K562 (cell line): ENCODE results near the gene KPNA3. TPM values are rescaled to one million over a fixed set of nuclear protein-coding genes. Genes with fewer than 3 reads are reported as not detected.
A peak's percentile ranks its signal among the peaks of the same experiment; 100 is the strongest.

Experiments
- CTCF ChIP-seq, 3 experiments: IDR thresholded peaks in 2 of 3; conservative IDR thresholded peaks in 1 of 3; 2 replicates each; pipeline ENCODE4 v1.5.1; 2011 to 2012; ENCODE audit warnings: low read length in 3 of 3, mild to moderate bottlenecking in 3 of 3, control low read depth in 2 of 3, improper control_type of control experiment in 1 of 3, inconsistent platforms in 1 of 3, low read depth in 1 of 3, mixed read lengths in 1 of 3, moderate library complexity in 1 of 3; ENCODE audit not compliant: insufficient read depth in 2 of 3
- ESRRA ChIP-seq: fragments of 450-650 bp; IDR thresholded peaks from 2 replicates; pipeline ENCODE4 v1.6.1; 2014; ENCODE audit warnings: low read depth, mild to moderate bottlenecking, moderate library complexity, borderline replicate concordance
- HDAC1 ChIP-seq, 2 experiments: fragments of 450-650 bp; IDR thresholded peaks; 2 replicates each; pipeline ENCODE4 v1.6.1; 2016 to 2017; ENCODE audit warnings: inconsistent platforms in 1 of 2, mild to moderate bottlenecking in 1 of 2, moderate library complexity in 1 of 2
- HLTF ChIP-seq: fragments of 450-650 bp; IDR thresholded peaks from 2 replicates; pipeline ENCODE4 v1.6.1; 2016
- MEF2D ChIP-seq: conservative IDR thresholded peaks from 2 replicates; pipeline ENCODE4 v1.6.1; 2016; ENCODE audit warnings: low read depth, missing genetic modification characterization, missing compliant biosample characterization
- PKNOX1 ChIP-seq: fragments of 450-650 bp; IDR thresholded peaks from 2 replicates; pipeline ENCODE4 v1.6.1; 2016
- RBM25 ChIP-seq: fragments of 200-400 bp; formaldehyde crosslinking; IDR thresholded peaks from 2 replicates; pipeline ENCODE4 v1.6.1; 2018; ENCODE audit warnings: low read length, low read depth, moderate library complexity; ENCODE audit not compliant: severe bottlenecking
- ZNF699 ChIP-seq: fragments of 250-450 bp; sonication (Bioruptor Pico); IDR thresholded peaks from 2 replicates; pipeline ENCODE4 v1.8.0; 2021; ENCODE audit warnings: mild to moderate bottlenecking, moderate library complexity; ENCODE audit not compliant: insufficient replicate concordance
- polyA plus RNA-seq, 8 experiments: library from polyadenylated mRNA; depleted of rRNA in 4 of 8; stranded (reverse) in 5 of 8; unstranded in 3 of 8; fragments of >200 nt; fragmentation: Nextera tagmentation in 2 of 8; fragmentation: Illumina TruSeq in 1 of 8; extraction: Ambion mirVana in 2 of 8; extraction: Trizol in 1 of 8; gene quantifications; 2 replicates each; pipeline versions ENCODE4 v1.2.1 to v1.2.3, GENCODE V29; 2011 to 2014; ENCODE audit warnings: inconsistent platforms in 1 of 8, missing spikeins in 1 of 8
- total RNA-seq, 7 experiments: library from RNA; depleted of rRNA in 6 of 7; stranded (reverse); fragments of >200 nt in 6 of 7; fragmentation: Illumina TruSeq in 2 of 7; extraction: Trizol in 2 of 7; gene quantifications; 2 replicates each; pipeline versions ENCODE4 v1.2.1 to v1.2.3, GENCODE V29; 2011 to 2021; ENCODE audit warnings: low replicate concordance in 1 of 7
- TF ChIP-seq, protein P1 (sequence below), 2 experiments: IDR thresholded peaks in 1 of 2; conservative IDR thresholded peaks in 1 of 2; 2 replicates each; pipeline ENCODE4 v1.6.1; 2016; ENCODE audit warnings: low read depth in 2 of 2, mild to moderate bottlenecking in 1 of 2, missing compliant biosample characterization in 1 of 2, missing genetic modification characterization in 1 of 2, moderate library complexity in 1 of 2

The KPNA3 gene
- total and polyA plus RNA-seq, 9 of the 15 experiments (the other 6 are each of a cell fraction or from before 2014, with no cell fraction given), result 8.5 to 23.4 (median 15.7) TPM

GRCh38 chr13:49821216-49822009 is 28.9 kb upstream of the KPNA3 start (continued):
- TF ChIP-seq, protein P1, sequence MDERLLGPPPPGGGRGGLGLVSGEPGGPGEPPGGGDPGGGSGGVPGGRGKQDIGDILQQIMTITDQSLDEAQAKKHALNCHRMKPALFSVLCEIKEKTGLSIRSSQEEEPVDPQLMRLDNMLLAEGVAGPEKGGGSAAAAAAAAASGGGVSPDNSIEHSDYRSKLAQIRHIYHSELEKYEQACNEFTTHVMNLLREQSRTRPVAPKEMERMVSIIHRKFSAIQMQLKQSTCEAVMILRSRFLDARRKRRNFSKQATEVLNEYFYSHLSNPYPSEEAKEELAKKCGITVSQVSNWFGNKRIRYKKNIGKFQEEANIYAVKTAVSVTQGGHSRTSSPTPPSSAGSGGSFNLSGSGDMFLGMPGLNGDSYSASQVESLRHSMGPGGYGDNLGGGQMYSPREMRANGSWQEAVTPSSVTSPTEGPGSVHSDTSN (CRISPR knock-in tag; IDR thresholded peaks at IDR 0.05; ENCODE audit: low read depth), result no peak
- TF ChIP-seq, protein P1 (tag; conservative IDR thresholded peaks at IDR 0.05; ENCODE audit: low read depth), result 0 out of 2 replicates have a peak, but pooled peaks have one; percentile 19
- TF ChIP-seq CTCF (IDR thresholded peaks at IDR 0.05 in 2 of 3, conservative IDR thresholded peaks at IDR 0.05 in 1 of 3; ENCODE audit: insufficient read depth in 2 of 3, low read depth in 1 of 3, low read length in 3 of 3) (peak; percentile 45 to 56 (median 55)), ZNF699 (no peak), ESRRA (no peak), RBM25 (no peak), HDAC1 (IDR thresholded peaks at IDR 0.05) (no peak), PKNOX1 (peak; percentile 17; the same call in 1 of the 2 replicates), MEF2D (tag) (no peak), HLTF (no peak)
